Effector memory CD4-positive, alpha-beta T cell (primary cell): Measurements from ENCODE around the gene FRMD4B.
A peak's percentile ranks its signal among the peaks of the same experiment; 100 is the strongest.

ENCODE experiments used
- DNase-seq, 3 donors: peaks; one replicate each; pipeline ENCODE4 v3.0.0-alpha.2; 2020
- H3K27ac ChIP-seq: 2 replicates; pipeline ENCODE4 v1.7.0; 2013; ENCODE audit warnings: mild to moderate bottlenecking, low read length, moderate library complexity; ENCODE audit not compliant: insufficient read depth, poor library complexity, severe bottlenecking
- H3K27me3 ChIP-seq: replicated peaks from 2 replicates; pipeline ENCODE4 v1.7.0; 2013; ENCODE audit warnings: mild to moderate bottlenecking, low read length; ENCODE audit not compliant: insufficient read depth, control insufficient read depth, poor library complexity, severe bottlenecking
- H3K36me3 ChIP-seq: 2 replicates; pipeline ENCODE4 v1.7.0; 2013; ENCODE audit warnings: mild to moderate bottlenecking, low read length, moderate library complexity; ENCODE audit not compliant: control insufficient read depth, insufficient read depth
- H3K4me1 ChIP-seq: 2 replicates; pipeline ENCODE4 v1.7.0; 2013; ENCODE audit warnings: low read length, mild to moderate bottlenecking; ENCODE audit not compliant: control insufficient read depth, insufficient read depth, poor library complexity, severe bottlenecking
- H3K4me3 ChIP-seq: 2 replicates; pipeline ENCODE4 v1.7.0; 2013; ENCODE audit warnings: low read length, low read depth, mild to moderate bottlenecking; ENCODE audit not compliant: insufficient read depth, poor library complexity, severe bottlenecking
- H3K9me3 ChIP-seq: 2 replicates; pipeline ENCODE4 v1.7.0; 2013; ENCODE audit warnings: mild to moderate bottlenecking, low read length, moderate library complexity; ENCODE audit not compliant: control insufficient read depth

FRMD4B gene

GRCh38 chr3:69204315-69204957 is 181.5 kb downstream of the FRMD4B start:
- Histone ChIP-seq H3K4me3 (no peak overlapping the region), H3K9me3 (no peaks in the 10 kb centered on the region), H3K27me3 (no peaks in the 10 kb centered on the region), H3K27ac (no peak overlapping the region), H3K36me3 (no peaks in the 10 kb centered on the region), H3K4me1 (peaks cover 8% of the 10 kb centered on the region)
- no peak for DNase-seq

GRCh38 chr3:69203631-69204314 is 182.1 kb downstream of the FRMD4B start:
- DNase-seq: no peak
- no peak overlapping the region for H3K27ac ChIP-seq
- H3K36me3 ChIP-seq: no peaks in the 10 kb centered on the region
- no peaks in the 10 kb centered on the region for H3K27me3 ChIP-seq
- H3K4me1 ChIP-seq: peaks cover 8% of the 10 kb centered on the region
- H3K4me3 ChIP-seq: no peak overlapping the region
- H3K9me3 ChIP-seq: no peaks in the 10 kb centered on the region

GRCh38 chr3:69201658-69202057 is 184.2 kb downstream of the FRMD4B start:
- peaks cover 22% of the 10 kb centered on the region for H3K4me1 ChIP-seq

GRCh38 chr3:69200384-69201068 is 185.4 kb downstream of the FRMD4B start:
- peaks cover 22% of the 10 kb centered on the region for H3K4me1 ChIP-seq
- no peaks in the 10 kb centered on the region for H3K27me3 ChIP-seq
- peak in 1 of 3 donors; percentile 1 for DNase-seq
- no peaks in the 10 kb centered on the region for H3K9me3 ChIP-seq
- H3K27ac ChIP-seq: peak overlapping the region; percentile 65
- peaks cover 11% of the 10 kb centered on the region for H3K36me3 ChIP-seq
- peak overlapping the region; percentile 67 for H3K4me3 ChIP-seq

More at GRCh38 chr3:69201658-69202057, 184.2 kb downstream of the FRMD4B start:
- DNase-seq: no peak
- Histone ChIP-seq H3K36me3 (peaks cover 2% of the 10 kb centered on the region), H3K9me3 (no peaks in the 10 kb centered on the region), H3K4me3 (no peak overlapping the region), H3K27ac (no peak overlapping the region), H3K27me3 (no peaks in the 10 kb centered on the region)

- Histone ChIP-seq H3K36me3 (peaks cover 17% of the 10 kb centered on the region), H3K4me3 (peak overlapping the region; percentile 67), H3K27me3 (no peaks in the 10 kb centered on the region), H3K27ac (peak overlapping the region; percentile 65), H3K9me3 (no peaks in the 10 kb centered on the region), H3K4me1 (peaks cover 22% of the 10 kb centered on the region)
- no peak for DNase-seq
Measured at GRCh38 chr3:69199942-69200341, 185.9 kb downstream of the FRMD4B start.

DNA sequence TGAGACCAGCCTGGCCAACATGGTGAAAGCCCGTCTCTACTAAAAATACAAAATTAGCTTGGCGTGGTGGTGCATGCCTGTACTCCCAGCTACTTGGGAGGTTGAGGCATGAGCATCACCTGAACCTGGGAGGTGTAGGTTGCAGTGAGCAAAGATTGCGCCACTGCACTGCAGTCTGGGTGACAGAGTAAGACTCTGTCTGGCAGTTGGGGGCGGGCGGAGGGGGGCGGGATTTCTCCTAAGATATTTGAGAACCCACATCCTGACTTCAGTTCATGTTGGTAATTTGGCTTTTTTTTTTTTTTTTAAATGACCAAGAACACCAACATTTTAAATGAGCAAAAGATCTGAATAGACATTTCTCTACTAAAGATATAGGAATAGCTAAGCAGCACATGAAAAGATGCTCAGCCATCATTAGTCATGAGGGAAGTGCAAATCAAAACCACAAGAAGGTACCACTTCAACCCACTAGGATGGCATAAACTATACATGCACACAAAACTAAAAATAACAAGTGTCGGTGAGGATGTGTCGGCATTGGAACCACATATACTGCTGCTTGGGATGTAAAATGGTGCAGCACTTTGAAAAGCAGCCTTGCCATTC is 187.9 kb downstream of the FRMD4B start:
- no peaks in the 10 kb centered on the region for H3K27me3 ChIP-seq
- H3K27ac ChIP-seq: peak overlapping the region; percentile 65
- no peaks in the 10 kb centered on the region for H3K9me3 ChIP-seq
- peak overlapping the region; percentile 67 for H3K4me3 ChIP-seq
- DNase-seq: peak; percentile 35 to 66 (median 60)
- peaks cover 29% of the 10 kb centered on the region for H3K36me3 ChIP-seq
- peaks cover 19% of the 10 kb centered on the region for H3K4me1 ChIP-seq

DNA sequence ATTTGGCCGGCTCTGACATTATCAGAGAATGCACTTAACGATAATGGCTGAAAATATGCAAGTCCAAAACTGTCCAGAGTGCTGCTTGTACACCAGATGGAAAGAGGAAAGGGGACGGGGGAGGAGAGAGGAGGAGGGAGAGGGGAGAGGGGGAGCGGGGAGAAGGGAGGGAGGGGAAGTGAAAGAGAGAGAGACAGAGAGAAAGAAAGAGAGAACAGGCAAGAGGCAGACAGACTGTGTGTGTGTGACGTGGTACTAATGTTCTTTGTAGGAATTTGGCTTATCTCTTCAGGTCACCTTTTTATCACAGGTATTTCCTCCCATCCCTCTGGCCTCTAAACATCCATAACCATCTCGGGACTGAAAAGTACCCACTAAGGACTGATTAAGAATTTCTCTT is 188.4 kb downstream of the FRMD4B start:
- Histone ChIP-seq H3K4me3 (no peak overlapping the region), H3K27ac (peak overlapping the region; percentile 65), H3K4me1 (peaks cover 19% of the 10 kb centered on the region), H3K27me3 (no peaks in the 10 kb centered on the region), H3K9me3 (no peaks in the 10 kb centered on the region), H3K36me3 (peaks cover 32% of the 10 kb centered on the region)
- DNase-seq: no peak

DNA sequence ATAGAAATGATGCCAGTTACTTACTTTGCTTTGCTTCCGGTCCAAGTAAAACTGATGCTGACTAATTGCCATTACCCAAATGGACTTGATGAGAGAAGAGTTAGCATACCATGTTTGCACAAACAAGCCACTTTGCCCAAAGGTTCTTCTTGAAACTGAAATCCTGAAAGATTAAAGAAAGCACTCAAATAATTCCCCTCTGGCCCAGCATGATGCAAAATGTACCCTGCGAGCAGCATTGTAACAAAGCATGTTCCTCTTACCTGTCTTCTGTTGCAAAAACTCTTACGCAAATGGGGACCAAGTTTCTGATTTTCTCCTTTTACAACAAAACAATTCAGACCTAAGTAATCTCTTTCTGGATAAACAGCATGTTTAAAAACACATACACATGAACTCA is 189.0 kb downstream of the FRMD4B start:
- H3K27me3 ChIP-seq: no peaks in the 10 kb centered on the region
- DNase-seq: no peak
- H3K36me3 ChIP-seq: peaks cover 38% of the 10 kb centered on the region
- H3K4me1 ChIP-seq: peaks cover 19% of the 10 kb centered on the region
- no peaks in the 10 kb centered on the region for H3K9me3 ChIP-seq
- no peak overlapping the region for H3K4me3 ChIP-seq
- H3K27ac ChIP-seq: no peak overlapping the region

GRCh38 chr3:69194431-69195165 is 191.3 kb downstream of the FRMD4B start:
- Histone ChIP-seq H3K4me1 (peaks cover 14% of the 10 kb centered on the region), H3K4me3 (no peak overlapping the region), H3K27ac (no peak overlapping the region), H3K36me3 (peaks cover 52% of the 10 kb centered on the region), H3K27me3 (no peaks in the 10 kb centered on the region), H3K9me3 (no peaks in the 10 kb centered on the region)
- DNase-seq: no peak
